NCI-H146 (cell line): ENCODE results near the gene PRRC2A.

Experiments used
- DNase-seq: peaks from one replicate; lab custom pipeline; 2025; lab: John Stamatoyannopoulos, UW

The PRRC2A gene

DNA sequence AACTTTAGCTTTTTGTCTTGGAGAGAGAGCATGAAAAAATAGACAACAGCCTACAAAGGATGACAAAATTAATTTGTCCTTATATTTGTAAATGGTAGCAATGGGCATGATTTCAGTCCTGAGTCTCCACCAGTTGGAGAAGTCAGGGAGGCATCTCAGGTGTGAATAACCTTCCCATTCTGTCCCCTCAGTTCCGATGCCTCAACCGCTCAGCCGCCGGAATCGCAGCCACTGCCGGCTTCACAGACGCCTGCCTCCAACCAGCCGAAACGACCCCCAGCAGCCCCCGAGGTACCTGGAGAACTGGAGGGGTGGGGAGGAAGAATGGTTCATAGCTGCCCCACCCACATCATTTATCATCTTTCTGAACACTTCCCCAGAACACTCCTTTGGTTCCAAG lies 3.6 kb downstream of the PRRC2A start:
- no peak for DNase-seq

DNA sequence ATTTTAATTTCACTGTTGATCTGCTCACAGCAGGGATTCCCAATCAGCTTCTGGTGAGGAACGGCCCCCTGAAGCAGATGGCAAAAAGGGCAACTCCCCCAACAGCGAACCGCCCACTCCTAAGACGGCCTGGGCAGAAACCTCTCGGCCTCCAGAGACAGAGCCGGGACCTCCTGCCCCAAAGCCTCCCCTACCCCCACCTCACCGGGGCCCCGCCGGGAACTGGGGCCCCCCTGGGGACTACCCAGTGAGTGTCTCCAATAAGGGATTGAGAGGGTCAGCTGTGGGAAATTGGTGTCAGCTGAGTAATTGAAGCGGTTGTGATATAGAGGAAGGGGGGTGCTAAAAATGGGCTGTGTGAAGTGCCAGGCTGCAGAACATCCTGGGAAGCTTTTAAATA lies 6.4 kb downstream of the PRRC2A start:
- no peak for DNase-seq

DNA sequence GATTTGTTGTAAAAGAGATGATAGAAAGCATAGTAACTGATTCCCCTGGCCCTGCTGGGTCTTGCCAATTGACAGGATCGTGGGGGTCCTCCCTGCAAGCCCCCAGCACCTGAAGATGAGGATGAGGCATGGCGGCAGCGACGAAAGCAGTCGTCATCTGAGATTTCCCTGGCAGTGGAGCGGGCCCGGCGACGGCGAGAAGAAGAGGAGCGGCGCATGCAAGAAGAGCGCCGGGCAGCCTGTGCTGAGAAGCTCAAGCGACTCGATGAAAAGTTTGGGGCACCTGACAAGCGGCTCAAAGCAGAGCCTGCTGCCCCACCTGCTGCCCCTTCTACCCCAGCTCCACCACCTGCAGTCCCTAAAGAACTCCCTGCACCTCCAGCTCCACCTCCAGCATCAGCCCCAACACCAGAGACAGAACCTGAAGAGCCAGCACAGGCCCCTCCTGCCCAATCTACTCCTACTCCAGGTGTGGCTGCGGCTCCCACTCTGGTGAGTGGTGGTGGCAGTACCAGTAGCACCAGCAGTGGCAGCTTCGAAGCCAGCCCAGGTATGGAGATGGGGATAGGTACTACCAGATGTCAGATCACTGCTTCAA lies 7.3 kb downstream of the PRRC2A start:
- DNase-seq: no peak

DNA sequence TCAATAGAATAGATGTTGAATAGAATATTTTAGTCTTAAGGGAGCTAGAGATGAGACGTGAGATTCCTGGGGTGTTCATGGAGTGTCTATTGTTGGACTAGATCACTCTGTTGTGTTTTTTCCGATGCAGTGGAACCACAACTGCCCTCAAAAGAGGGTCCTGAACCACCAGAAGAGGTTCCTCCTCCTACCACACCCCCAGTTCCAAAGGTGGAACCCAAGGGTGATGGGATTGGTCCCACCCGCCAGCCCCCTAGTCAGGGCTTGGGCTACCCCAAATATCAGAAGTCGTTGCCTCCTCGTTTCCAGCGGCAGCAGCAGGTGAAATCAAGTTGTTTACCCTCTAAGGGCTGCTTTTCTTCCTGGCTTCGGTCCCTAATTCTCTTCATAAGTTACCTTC lies 8.5 kb downstream of the PRRC2A start:
- no peak for DNase-seq

DNA sequence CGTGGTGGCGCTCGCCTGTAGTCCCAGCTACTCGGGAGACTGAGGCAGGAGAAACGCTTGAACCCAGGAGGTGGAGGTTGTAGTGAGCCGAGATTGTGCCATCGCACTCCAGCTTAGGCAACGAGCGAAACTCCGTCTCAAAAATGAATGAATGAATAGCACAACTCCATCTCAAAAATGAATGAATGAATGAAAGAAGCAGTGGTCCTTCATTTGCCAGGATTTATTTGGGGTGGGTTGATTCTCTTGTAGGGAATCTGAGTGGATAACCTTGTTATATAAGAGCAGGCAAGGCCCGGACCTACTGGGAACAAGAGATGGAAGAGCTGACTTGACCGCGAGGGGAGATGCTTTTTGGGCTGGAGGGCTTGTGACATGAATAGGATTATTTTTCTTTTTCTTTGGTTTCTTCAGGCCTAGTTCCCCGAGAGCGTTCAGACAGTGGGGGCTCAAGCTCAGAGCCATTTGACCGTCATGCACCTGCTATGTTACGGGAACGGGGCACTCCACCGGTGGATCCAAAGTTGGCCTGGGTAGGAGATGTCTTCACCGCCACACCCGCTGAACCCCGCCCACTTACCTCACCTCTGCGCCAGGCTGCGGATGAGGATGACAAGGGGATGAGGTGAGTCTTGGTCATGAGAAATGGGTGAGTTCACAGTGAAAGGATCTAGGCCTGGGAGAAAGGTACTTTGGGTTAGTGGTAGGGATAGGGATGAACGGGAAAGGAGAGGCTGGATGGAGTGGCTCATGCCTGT lies 9.8 kb downstream of the PRRC2A start:
- DNase-seq: no peak

DNA sequence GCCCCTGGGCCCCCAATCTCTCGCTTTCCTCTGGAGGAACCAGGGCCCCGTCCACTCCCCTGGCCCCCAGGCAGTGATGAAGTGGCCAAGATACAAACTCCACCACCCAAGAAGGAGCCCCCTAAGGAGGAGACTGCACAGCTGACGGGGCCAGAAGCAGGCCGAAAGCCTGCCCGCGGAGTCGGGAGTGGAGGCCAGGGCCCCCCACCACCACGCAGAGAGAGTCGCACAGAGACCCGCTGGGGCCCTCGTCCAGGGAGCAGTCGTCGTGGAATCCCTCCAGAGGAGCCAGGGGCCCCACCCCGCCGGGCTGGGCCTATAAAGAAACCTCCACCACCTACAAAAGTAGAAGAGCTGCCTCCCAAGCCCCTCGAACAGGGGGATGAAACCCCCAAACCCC lies 10.7 kb downstream of the PRRC2A start:
- DNase-seq: no peak

DNA sequence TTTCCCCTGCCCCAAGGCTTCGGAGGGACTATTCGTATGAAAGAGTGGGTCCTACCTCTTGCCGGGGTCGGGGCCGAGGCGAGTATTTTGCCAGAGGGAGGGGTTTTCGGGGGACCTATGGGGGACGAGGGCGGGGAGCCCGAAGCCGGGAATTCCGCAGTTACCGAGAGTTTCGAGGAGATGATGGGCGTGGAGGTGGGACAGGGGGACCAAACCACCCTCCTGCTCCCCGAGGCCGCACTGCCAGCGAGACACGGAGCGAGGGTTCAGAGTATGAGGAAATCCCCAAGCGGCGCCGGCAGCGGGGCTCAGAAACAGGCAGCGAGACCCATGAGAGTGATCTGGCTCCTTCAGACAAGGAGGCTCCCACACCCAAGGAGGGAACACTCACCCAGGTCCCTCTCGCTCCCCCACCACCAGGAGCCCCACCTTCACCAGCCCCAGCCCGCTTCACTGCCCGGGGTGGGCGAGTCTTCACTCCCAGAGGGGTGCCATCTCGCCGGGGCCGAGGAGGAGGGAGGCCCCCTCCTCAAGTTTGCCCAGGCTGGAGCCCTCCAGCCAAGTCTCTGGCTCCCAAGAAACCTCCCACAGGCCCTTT lies 11.3 kb downstream of the PRRC2A start:
- DNase-seq: no peak

DNA sequence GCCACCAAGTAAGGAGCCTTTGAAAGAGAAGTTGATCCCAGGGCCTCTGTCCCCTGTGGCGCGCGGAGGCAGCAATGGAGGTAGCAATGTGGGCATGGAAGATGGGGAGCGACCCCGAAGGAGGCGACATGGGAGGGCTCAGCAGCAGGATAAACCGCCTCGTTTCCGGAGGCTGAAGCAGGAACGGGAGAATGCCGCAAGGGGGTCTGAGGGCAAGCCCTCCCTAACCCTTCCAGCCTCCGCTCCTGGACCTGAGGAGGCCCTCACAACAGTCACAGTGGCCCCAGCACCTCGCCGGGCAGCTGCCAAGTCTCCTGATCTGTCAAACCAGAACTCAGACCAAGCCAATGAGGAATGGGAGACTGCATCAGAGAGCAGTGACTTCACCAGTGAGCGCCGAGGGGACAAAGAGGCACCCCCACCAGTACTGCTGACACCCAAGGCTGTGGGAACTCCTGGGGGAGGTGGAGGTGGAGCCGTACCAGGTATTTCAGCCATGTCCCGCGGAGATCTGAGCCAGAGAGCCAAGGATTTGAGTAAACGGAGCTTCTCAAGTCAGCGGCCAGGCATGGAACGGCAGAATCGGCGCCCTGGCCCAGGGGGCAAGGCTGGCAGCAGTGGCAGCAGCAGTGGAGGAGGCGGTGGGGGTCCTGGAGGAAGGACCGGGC lies 11.9 kb downstream of the PRRC2A start:
- DNase-seq: no peak

DNA sequence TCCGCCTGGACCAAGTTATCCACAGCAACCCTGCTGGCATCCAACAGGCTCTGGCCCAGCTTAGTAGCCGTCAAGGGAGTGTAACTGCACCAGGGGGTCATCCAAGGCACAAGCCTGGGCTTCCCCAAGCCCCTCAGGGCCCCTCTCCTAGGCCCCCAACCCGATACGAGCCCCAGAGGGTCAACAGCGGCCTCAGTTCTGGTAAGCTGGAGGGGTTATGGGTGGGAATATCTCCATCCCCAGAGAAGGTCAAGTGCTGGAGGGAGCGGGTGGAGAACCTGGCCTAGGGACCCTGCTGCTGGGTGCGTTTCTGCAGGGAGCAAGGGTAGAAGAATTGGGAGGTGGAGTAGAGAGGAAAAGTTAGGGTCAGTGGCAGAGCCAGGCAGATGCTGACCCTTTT lies 12.9 kb downstream of the PRRC2A start:
- no peak for DNase-seq

DNA sequence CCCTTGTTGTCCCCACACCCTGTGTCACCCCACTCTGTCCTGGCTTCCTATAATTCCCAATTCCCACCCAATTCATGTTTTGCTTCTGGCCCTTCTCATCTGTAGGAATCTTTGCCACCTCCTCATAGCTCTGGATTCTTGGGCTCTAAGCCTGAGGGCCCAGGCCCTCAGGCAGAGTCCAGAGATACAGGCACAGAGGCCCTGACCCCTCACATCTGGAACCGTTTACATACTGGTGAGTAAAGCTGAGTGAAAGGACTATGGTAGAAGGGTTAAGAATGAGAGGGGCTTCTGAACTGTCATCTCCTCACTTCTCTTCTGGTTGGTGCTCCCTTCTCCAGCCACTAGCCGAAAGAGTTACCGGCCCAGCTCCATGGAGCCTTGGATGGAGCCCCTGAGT lies 13.6 kb downstream of the PRRC2A start:
- no peak for DNase-seq

DNA sequence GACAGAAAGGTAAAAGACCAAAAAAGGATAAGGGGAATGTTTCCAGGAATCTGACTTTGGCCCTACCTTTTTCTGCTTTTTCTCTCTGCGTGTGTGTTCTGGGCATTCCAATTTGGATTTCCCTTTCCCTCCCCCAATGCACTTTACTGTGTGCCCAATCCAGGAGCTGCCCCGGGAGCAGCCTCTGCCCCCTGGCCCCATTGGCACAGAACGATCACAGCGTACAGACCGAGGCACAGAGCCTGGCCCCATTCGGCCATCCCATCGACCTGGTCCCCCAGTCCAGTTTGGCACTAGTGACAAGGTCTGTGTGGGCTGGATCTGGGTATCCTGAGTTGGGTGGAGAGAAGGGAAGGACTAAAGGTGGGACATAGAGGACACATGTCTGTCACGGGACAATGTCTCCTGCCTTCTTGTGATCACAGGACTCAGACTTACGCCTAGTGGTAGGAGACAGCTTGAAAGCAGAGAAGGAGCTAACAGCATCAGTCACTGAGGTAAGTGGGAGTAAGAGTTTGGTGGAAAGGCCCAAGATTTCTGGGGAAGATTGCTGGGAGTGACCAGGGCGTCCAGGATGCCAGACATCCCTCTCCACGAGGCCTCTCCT lies 14.6 kb downstream of the PRRC2A start:
- no peak for DNase-seq

DNA sequence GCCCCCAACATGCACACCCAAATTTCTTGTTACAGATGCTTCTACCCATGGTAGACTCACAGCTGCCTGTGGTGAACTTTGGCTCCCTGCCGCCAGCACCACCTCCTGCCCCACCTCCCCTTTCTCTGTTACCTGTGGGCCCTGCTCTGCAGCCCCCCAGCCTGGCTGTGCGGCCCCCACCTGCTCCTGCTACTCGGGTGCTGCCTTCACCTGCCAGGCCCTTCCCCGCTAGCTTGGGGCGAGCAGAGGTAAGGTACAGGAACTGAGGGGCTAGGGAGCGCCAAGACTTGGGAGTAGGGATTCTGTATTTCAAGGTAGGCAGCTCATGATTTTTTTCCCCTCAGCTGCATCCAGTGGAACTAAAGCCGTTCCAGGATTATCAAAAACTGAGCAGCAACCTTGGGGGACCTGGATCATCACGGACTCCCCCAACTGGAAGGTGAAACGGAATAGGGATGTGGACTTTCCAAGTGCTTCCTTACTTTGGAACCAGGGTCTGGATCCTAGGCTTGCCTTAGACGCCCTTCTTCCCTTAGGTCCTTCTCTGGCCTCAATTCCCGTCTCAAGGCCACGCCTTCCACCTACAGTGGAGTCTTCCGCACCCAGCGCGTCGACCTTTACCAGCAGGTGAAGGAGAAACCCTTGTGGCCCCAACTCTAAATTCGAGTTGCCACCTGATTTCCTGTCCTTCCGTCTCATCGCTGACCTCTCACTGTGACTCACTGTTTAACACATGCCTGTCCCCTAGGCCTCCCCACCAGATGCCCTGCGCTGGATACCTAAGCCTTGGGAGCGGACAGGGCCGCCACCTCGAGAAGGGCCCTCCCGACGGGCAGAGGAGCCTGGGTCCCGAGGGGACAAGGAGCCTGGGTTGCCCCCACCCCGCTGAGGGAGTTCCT lies 16.4 kb downstream of the PRRC2A start:
- DNase-seq: no peak

DNA sequence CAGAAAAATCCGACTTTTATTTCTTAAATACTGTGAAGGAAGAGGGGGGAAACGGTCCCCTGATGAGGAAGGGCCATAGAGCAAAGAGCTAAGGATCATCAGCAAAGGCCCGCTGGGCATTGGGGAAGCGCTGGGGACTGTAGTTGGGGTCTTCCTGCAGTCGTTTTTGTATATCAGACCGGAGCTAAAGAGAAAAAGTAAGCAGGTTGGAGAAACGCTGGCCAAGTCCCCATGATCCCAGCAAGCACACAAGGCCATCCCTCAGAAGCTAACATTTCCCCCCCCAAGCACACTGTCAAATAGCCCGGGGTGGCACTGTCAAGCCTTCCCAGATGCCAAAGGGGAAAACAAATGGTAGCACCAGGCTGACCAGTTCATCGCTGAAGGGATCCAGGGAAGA lies 18.5 kb downstream of the PRRC2A start:
- DNase-seq: no peak

DNA sequence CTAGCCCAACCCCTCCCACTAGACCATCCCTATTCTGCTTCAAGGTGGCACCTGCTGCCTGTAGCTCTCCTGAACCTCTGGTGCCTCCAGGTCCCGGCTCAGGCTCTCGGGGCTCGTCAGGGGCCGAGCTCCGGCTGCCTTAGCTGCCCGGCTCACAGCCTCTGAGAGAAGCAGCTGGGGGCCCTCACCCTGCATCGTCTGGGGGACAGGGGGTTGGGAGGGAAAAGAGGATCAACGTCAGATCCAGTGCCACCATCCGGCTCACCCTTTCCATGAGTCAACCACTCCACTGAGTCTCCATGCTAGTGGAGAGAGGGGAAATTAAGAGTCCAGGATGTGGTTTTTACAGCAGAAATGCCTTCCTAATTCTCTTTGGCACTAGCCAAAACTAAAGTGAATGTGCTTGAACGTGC lies 18.9 kb downstream of the PRRC2A start:
- DNase-seq: no peak

DNA sequence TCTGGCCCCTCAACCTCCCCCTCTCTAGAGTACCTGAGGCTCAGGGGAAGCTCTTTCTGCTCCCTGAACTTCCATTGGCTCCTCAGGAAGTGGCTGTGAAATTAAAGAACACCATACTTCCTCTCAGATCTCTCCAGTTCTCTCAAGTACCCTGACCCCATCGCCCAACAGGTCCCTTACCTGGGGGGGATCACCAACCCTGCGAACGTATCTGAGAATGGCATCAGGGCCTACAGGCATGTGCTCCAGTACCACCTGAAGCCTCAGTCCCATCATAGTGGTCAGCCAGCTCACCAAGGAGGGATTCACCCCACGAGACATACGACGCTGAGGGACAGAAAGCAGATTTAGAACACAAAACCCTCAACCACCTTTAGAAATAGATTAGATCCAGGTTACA lies 20.1 kb downstream of the PRRC2A start:
- DNase-seq: no peak

DNA sequence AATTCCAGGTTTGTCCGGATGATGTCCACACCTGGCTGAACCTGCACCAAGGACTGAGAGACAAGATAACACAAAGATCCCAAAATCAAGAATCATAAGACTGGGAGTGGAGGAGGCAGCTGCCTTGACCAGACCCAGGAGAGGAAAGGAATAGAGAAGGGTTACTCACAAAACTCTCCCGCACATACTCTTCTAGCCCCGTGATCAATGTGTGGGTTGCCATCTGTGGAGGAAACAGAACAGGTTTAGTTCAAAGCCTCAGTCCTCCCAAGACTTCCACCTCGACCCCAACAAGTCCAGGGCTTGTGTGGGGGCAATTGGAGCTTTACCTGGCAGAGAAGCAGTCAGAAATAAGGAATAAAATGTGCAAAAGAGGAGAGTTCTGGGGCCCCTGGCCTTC lies 20.9 kb downstream of the PRRC2A start:
- no peak for DNase-seq

DNA sequence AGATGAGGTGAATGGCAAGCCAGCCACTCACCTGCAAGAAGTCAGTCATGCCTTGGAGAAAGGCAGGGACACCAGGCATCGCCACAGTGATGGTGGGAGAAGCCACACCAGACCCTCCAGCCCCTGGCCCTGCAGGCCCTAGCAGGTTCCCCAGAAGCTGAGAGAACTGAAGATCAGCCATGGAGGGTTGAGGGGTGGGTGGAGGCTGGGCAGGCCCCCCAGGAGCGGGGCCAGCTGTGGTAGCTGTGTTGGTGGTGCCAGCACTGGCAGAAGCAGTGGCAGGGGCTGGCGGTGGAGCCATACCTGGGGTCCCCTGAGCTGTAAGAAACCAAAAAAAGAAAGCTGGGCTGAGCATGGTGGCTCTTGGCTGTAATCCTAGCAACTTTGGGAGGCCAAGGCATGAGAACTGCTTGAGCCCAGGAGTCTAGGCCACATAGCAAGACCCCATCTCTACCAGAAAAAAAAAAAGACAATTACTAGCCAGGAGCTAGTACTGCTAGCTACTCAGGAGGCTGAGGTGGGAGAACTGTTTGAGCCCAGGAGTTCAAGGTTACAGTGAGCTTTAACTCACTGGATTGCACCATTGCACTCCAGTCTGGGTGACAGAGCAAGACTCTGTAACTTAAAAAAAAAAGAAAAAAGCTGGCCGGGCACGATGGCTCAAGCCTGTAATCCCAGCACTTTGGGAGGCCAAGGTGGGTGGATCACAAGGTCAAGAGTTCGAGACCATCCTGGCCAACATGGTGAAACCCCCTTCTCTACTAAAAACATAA lies 22.5 kb downstream of the PRRC2A start:
- DNase-seq: no peak

DNA sequence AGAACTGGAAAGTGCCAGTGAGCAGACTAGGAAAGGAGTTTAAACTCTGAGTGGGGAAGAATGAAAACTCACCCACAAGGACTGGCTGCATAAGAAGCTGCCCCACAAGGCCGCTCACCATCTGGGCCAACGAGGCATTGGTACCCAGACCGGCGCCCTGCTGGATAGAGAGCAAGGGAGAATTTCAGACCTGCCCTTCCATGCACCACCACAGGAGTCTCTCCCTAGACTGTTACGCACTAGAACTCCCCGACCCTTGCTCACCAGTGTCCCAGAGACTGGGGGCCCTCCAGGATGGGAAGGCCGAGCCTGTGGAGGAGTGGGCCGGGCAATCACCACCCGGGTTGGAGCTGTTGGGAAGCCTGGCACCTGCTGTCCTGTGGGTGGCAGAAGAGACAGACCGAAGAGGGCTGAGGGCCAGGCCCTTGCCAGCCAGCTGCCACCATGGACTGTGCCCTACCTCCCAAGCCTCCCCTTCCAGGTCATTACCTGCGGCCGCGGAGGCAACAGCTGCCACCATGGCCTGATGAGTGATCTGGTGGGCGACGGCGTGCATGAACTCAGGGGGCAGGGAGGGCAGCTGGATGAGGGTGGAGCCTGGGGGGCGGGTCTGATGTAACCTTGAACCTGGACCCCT lies 23.4 kb downstream of the PRRC2A start:
- no peak for DNase-seq

DNA sequence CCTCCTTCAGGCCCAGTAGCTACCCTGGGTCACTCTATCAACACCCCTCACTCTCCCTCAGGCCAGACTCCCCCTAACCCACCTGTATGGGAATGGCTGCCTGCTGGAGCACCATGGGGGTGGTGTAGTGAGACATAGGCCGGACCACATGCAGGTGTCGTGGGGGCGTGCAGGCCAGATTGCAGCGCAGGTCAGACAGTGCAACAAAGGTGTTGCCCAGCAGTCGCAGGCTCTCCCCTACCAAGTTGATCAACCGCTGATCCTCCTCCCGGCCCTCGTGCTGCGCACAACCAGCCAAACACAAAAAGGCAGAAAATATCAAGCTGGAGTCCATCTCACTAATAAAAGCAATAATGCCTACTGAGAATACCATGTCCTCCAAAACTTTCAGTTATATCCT lies 24.8 kb downstream of the PRRC2A start:
- DNase-seq: no peak

DNA sequence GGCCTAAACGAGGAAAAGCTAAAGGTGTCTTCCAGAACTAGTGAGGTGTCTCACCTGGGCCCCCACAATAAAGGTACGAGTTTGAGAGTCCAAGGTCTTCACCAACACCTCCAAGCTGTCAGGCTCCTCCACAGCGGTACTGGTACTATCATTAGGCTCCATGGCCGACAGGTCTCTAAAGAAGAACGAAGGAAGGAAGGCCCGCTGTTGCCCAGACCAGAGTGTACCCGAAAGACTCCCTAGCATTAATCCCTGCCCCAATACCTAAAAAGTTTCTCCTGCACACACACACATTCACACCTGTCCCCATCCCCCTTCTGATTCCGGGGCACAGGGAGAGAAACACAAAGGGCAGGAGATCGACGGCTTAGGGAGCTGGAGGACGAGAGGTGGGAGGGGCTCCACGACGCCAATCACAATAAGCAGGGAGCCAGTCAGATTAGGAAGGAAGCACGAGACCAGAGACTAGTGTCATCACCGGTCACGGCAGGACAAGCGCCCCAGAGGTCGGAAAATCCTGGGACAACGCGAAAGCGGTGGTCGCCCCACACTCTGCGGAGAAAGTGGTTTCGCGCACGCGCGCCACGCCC lies 31.2 kb downstream of the PRRC2A start:
- peak; percentile 63 for DNase-seq
